ENCODE results near the gene ZCCHC24.

The ZCCHC24 gene

DNA sequence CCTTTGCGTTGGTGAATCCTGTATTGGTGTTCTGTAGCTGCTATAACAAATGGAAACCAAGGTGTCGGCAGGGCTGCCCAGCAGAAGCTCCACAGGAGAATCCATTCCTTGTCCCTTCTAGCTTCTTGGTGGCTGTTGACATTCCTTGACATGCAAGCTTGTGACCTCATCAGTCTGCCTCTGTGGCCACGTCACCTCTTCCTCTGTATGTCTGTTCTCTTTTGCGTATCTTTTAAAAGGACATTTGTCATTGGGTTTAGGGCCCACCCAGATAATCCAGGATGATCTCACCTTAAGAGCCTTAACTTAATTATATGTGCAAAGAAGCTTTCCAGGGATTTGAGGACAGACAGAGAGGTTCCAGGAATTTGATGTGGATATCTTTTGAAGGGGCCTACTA lies 15.3 kb upstream of the ZCCHC24 start:
- TF ChIP-seq, protein P1, sequence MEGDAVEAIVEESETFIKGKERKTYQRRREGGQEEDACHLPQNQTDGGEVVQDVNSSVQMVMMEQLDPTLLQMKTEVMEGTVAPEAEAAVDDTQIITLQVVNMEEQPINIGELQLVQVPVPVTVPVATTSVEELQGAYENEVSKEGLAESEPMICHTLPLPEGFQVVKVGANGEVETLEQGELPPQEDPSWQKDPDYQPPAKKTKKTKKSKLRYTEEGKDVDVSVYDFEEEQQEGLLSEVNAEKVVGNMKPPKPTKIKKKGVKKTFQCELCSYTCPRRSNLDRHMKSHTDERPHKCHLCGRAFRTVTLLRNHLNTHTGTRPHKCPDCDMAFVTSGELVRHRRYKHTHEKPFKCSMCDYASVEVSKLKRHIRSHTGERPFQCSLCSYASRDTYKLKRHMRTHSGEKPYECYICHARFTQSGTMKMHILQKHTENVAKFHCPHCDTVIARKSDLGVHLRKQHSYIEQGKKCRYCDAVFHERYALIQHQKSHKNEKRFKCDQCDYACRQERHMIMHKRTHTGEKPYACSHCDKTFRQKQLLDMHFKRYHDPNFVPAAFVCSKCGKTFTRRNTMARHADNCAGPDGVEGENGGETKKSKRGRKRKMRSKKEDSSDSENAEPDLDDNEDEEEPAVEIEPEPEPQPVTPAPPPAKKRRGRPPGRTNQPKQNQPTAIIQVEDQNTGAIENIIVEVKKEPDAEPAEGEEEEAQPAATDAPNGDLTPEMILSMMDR (conservative IDR thresholded peaks at IDR 0.05): no peak
- no peak for TF ChIP-seq ZFX (IDR thresholded peaks at IDR 0.05)
- no peak overlapping the region for H3K27ac ChIP-seq

DNA sequence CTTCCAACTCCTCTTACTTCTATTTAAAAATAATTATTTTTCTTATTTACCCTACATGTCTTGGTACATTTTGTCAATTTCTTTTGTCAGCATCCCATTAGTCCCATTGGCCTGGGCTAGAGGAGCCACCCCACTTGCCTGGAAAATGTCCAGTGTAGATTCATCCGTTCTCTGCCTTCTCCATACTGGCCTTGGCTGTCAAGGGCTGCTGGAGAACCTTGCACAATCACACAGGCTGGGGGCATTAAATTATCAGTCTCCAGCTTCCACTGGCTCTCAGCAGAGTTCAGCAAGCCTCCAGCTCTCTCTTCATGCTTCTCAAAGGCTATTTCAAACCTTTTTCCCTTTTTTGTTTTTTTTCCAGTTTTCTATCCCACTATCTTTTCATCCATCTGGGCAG lies 13.8 kb upstream of the ZCCHC24 start:
- no peak overlapping the region for H3K27ac ChIP-seq
- TF ChIP-seq ZFX (IDR thresholded peaks at IDR 0.05): no peak
- TF ChIP-seq, protein P1 (conservative IDR thresholded peaks at IDR 0.05): no peak

DNA sequence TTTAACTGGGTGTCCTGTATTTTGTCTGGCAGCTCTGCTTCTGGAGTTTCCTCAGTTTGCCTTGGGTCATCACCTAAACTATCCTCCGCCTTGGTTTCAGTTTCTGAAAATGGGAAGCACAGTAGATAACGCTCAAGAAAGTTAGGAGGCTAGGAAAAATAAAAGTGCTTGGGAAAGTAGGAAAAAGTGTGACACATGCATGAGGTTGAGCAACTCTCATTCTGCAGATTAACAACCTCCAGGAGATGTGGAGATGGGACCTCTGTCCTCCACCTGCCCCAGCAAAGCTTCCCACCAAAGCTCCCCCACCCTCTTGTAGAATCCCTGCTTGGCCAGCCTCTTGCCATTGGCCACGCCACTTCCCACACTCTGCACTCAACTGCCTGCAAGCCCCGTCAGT lies 13.1 kb upstream of the ZCCHC24 start:
- H3K27ac ChIP-seq: no peak overlapping the region
- TF ChIP-seq ZFX (IDR thresholded peaks at IDR 0.05): no peak
- TF ChIP-seq, protein P1 (conservative IDR thresholded peaks at IDR 0.05): no peak

DNA sequence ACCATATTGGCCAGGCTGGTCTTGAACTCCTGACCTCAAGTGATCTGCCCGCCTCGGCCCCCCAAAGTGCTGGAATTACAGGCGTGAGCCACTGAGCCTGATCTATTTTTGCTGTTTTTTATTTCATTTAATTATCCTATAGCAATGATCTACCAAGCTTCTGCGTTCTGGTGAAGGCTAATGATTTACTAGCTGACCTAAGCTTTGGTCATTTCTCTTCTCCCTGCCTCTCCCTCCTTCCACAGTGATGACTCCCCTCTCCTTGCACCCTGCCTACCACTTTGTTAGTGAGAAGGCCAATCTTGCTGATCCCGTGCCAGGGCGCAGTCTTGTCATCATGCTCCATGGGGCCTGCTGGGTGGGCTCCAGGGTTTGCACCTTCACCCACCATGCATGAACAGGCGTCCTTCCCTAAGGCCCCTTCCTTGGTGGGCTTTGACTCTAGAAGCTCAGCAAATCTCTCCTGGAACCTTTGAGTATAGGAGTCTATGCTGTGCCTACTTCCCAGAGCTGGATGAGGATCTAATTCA lies 11.9 kb upstream of the ZCCHC24 start:
- no peak overlapping the region for H3K27ac ChIP-seq
- TF ChIP-seq ZFX (IDR thresholded peaks at IDR 0.05): no peak
- TF ChIP-seq, protein P1 (conservative IDR thresholded peaks at IDR 0.05): no peak

DNA sequence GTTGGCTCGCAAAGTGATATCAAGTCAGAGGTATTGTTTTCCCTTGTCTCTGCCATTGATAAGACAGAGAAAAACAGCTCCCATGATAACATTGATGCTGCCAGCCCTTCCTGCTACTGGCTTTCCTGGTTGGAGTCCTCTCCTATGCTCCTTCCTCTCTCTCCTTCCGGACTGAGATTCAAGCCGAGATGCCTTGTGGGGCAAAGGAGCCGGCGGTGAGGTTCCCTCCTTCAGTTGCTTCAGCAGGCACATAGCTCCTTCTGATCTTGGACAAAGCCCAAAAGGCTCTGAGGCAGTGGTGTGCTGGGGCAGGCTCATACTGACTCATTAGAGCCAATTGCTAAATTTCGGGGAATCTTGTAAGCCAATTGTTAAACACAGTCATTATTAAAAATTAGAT lies 8.8 kb upstream of the ZCCHC24 start:
- no peak overlapping the region for H3K27ac ChIP-seq
- TF ChIP-seq, protein P1 (conservative IDR thresholded peaks at IDR 0.05): no peak
- no peak for TF ChIP-seq ZFX (IDR thresholded peaks at IDR 0.05)

DNA sequence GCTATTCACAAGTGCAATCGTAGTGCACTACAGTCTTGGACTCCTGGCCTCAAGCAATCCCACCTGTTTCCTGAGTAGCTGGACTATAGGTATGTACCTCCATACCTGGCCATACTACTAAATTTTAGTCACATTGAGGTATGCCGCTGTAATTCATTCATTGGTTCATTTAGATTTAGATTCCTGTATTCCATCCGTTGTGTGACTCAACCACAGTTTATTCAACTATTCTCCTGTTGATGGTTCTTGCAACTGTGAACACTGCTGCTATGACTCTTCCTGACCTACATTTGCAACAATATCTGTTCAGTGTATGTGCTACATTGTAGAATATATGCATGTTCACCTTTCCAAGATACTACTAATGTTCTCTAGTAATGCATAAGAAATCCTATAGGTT lies 8.0 kb upstream of the ZCCHC24 start:
- no peak overlapping the region for H3K27ac ChIP-seq
- TF ChIP-seq, protein P1 (conservative IDR thresholded peaks at IDR 0.05): no peak
- TF ChIP-seq ZFX (IDR thresholded peaks at IDR 0.05): no peak

DNA sequence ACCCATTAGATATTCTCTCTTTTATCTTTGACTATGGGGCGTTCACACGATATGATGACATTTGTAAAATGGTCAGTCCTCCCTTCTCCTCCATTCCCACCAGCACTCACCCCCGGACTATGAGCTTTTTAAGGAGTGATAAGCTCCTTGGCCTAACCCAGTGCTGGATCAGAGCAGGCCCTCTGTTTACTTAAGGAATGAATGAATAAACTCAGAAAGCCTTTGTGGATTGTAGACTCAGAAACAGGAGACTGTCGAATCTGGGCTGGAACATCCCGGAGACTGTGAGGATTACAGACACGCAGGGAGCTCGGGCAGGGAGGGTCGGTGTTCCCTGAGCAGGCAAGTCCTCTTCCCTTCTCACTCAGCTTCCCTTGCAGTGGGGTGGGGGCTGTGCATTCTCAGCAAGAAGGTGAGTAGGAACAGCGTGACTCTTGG lies 6.8 kb upstream of the ZCCHC24 start:
- H3K27ac ChIP-seq: no peak overlapping the region
- no peak for TF ChIP-seq ZFX (IDR thresholded peaks at IDR 0.05)
- TF ChIP-seq, protein P1 (conservative IDR thresholded peaks at IDR 0.05): no peak
